Fibroblast of lung (primary cell): ENCODE results near the gene EPAS1. TPM values are rescaled to one million over a fixed set of nuclear protein-coding genes. Genes with fewer than 3 reads are reported as not detected.

Experiments used
- DNase-seq, 2 donors: peaks; one replicate each; pipeline versions ENCODE4 v3.0.0 to v3.0.0-alpha.2; 2010; ENCODE audit warnings: low read depth in 2 of 2
- H2AFZ ChIP-seq: 2 replicates; pipeline ENCODE4 v1.5.1; 2012; ENCODE audit warnings: low read length, control low read depth, inconsistent platforms
- H3K27ac ChIP-seq: 2 replicates; pipeline ENCODE4 v1.5.1; 2011; ENCODE audit warnings: low read length, control low read depth; ENCODE audit not compliant: insufficient read depth
- H3K27me3 ChIP-seq: 2 replicates; pipeline ENCODE4 v1.5.1; 2011; ENCODE audit warnings: mild to moderate bottlenecking, low read length; ENCODE audit not compliant: control insufficient read depth, insufficient read depth
- H3K36me3 ChIP-seq: 2 replicates; pipeline ENCODE4 v1.5.1; 2011; ENCODE audit warnings: low read length; ENCODE audit not compliant: control insufficient read depth, insufficient read depth
- H3K4me1 ChIP-seq: 2 replicates; pipeline ENCODE4 v1.5.1; 2011; ENCODE audit warnings: low read length; ENCODE audit not compliant: control insufficient read depth, insufficient read depth; ENCODE audit errors: extremely low read depth
- H3K4me2 ChIP-seq: 2 replicates; pipeline ENCODE4 v1.5.1; 2011; ENCODE audit warnings: low read length, control low read depth; ENCODE audit not compliant: insufficient read depth; ENCODE audit errors: extremely low read depth
- H3K4me3 ChIP-seq, 4 experiments: fragments of 200-600 bp in 1 of 4; sonication (generic) in 1 of 4; replicated peaks in 1 of 4; 2 replicates each; pipeline ENCODE4 v1.5.1; 2011 to 2016; ENCODE audit warnings: low read length in 4 of 4, low read depth in 3 of 4, mild to moderate bottlenecking in 3 of 4, control low read depth in 2 of 4, inconsistent platforms in 1 of 4, mixed read lengths in 1 of 4; ENCODE audit not compliant: insufficient read depth in 1 of 4; ENCODE audit errors: control extremely low read depth in 1 of 4
- H3K79me2 ChIP-seq: 2 replicates; pipeline ENCODE4 v1.5.1; 2012; ENCODE audit warnings: mild to moderate bottlenecking, low read length, inconsistent platforms; ENCODE audit not compliant: control insufficient read depth, insufficient read depth
- H3K9ac ChIP-seq: 2 replicates; pipeline ENCODE4 v1.5.1; 2011; ENCODE audit warnings: mild to moderate bottlenecking, low read length, control low read depth; ENCODE audit not compliant: insufficient read depth
- H3K9me3 ChIP-seq: 2 replicates; pipeline ENCODE4 v1.5.1; 2012; ENCODE audit warnings: low read depth, low read length; ENCODE audit not compliant: control insufficient read depth, insufficient read depth
- H4K20me1 ChIP-seq: 2 replicates; pipeline ENCODE4 v1.5.1; 2011; ENCODE audit warnings: low read length; ENCODE audit not compliant: control insufficient read depth, insufficient read depth; ENCODE audit errors: extremely low read depth
- CTCF ChIP-seq, 2 donors: IDR thresholded peaks in 1 of 2; conservative IDR thresholded peaks in 1 of 2; 1 replicate in 1 of 2; 2 replicates in 1 of 2; pipeline ENCODE4 v1.5.1; 2011 to 2012; ENCODE audit warnings: low read length in 2 of 2, control low read depth in 1 of 2, inconsistent platforms in 1 of 2, low read depth in 1 of 2, mild to moderate bottlenecking in 1 of 2
- EZH2 ChIP-seq: IDR thresholded peaks from 2 replicates; pipeline ENCODE4 v1.5.1; 2012; ENCODE audit warnings: low read length, control low read depth, mild to moderate bottlenecking; ENCODE audit errors: missing control alignments
- polyA plus RNA-seq, 2 donors: library from polyadenylated mRNA; depleted of rRNA in 1 of 2; stranded (reverse) in 1 of 2; unstranded in 1 of 2; fragments of >200 nt; gene quantifications; 2 replicates each; pipeline ENCODE4 v1.2.1, GENCODE V29; 2011 to 2012; ENCODE audit warnings: missing spikeins in 1 of 2
- total RNA-seq: library from RNA; depleted of rRNA; stranded (reverse); fragments of >200 nt; gene quantifications from 2 replicates; pipeline ENCODE4 v1.2.1, GENCODE V29; 2014

EPAS1 gene
- total and polyA plus RNA-seq, 2 donors (not counting 1 experiment from before 2014, with no cell fraction given), result 120 to 941 TPM

DNA sequence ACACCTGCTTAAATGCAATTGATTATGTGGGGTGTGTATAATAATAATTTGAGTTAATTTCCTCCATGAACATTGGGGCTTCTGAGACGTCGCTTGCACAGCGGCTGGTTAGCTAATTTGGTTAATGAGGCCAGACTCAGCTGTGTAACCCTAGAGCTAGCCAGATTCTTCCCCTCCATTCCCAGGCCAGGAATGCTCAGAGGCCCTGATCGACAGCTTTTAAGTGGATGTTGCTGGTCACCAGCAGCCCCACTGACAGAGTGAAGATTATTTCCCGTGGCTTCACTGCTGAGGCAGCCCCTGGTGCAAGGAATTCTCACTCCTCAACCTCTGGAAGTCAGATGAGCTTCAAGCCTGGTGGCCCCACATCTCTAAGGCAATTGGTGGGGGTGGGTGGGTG is 12.4 kb upstream of the EPAS1 start:
- Histone ChIP-seq H3K79me2 (no peaks in the 10 kb centered on the region), H2AFZ (no peak overlapping the region), H3K9ac (no peak overlapping the region), H4K20me1 (no peaks in the 10 kb centered on the region), H3K4me2 (no peak overlapping the region), H3K27me3 (peaks cover 6% of the 10 kb centered on the region), H3K4me1 (no peaks in the 10 kb centered on the region), H3K4me3 (no peak overlapping the region), H3K36me3 (no peaks in the 10 kb centered on the region), H3K9me3 (no peaks in the 10 kb centered on the region), H3K27ac (no peak overlapping the region)
- no peak for TF ChIP-seq EZH2
- no peak for TF ChIP-seq CTCF (conservative IDR thresholded peaks at IDR 0.05 in 1 of 2, IDR thresholded peaks at IDR 0.05 in 1 of 2; ENCODE audit: low read depth in 1 of 2, low read length in 2 of 2)
- DNase-seq, result no peak

DNA sequence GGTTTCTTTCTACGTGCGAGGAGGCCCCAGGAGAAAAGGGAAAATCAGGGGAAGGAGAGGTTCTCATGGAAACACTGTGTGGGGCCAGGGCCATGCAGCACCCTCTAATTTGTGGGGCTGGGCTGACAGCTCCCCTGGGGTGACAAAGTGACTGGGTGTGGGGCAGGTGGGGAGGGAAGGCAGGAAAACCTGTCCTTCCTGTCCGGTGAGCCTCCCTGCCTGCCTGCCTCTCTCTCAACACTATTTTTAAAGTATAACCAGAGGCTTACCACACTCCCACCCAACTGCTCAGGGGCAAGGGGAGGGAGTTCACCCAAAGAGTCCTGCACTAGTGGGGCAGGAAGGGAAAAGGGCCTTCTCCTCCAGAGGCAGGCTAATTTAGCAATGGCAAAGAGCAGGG is 10.5 kb upstream of the EPAS1 start:
- Histone ChIP-seq H4K20me1 (no peaks in the 10 kb centered on the region), H3K79me2 (no peaks in the 10 kb centered on the region), H3K4me2 (no peak overlapping the region), H3K27me3 (peaks cover 8% of the 10 kb centered on the region), H3K27ac (no peak overlapping the region), H3K4me1 (no peaks in the 10 kb centered on the region), H3K9me3 (no peaks in the 10 kb centered on the region), H3K4me3 (no peak overlapping the region), H3K9ac (no peak overlapping the region), H2AFZ (no peak overlapping the region), H3K36me3 (no peaks in the 10 kb centered on the region)
- TF ChIP-seq EZH2 (no peak), CTCF (conservative IDR thresholded peaks at IDR 0.05 in 1 of 2, IDR thresholded peaks at IDR 0.05 in 1 of 2; ENCODE audit: low read depth in 1 of 2, low read length in 2 of 2) (no peak)
- no peak for DNase-seq

DNA sequence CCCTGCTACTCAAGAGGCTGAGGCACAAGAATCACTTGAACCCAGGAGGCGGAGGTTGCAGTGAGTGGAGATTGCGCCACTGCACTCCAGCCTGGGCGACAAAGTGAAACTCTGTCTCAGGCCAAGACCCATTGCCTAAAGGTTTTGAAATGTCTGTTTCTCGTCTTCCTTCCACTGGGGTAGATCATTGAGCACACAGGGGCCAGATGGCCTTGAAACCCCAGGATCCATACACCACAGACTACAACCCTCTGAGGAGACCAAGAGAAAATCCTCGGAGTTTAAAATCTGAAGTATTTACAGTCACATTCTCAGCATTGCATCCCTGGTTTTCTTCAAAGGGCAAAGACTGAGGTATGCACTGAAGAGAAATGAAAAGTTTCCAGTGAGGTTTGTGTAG is 7.1 kb upstream of the EPAS1 start:
- Histone ChIP-seq H3K79me2 (no peaks in the 10 kb centered on the region), H3K27me3 (peaks cover 5% of the 10 kb centered on the region), H3K4me3 (no peak overlapping the region), H3K9ac (no peak overlapping the region), H3K4me2 (no peak overlapping the region), H4K20me1 (no peaks in the 10 kb centered on the region), H2AFZ (no peak overlapping the region), H3K9me3 (no peaks in the 10 kb centered on the region), H3K36me3 (no peaks in the 10 kb centered on the region), H3K4me1 (no peaks in the 10 kb centered on the region), H3K27ac (no peak overlapping the region)
- no peak for TF ChIP-seq CTCF (conservative IDR thresholded peaks at IDR 0.05 in 1 of 2, IDR thresholded peaks at IDR 0.05 in 1 of 2; ENCODE audit: low read depth in 1 of 2, low read length in 2 of 2)
- no peak for TF ChIP-seq EZH2
- DNase-seq, result no peak
